Occipital lobe (tissue), 2 donors: ENCODE results near the gene OR5AN1. TPM values are rescaled to one million over a fixed set of nuclear protein-coding genes. Genes with fewer than 3 reads are reported as not detected.
"Not testable (repeated sequence)": the region's sequence is repeated elsewhere in the genome, so short reads cannot be mapped to it uniquely, and the experiment has no call there.

ENCODE experiments used
- DNase-seq: peaks from one replicate; lab custom pipeline; 2025; lab: John Stamatoyannopoulos, UW
- total RNA-seq: library from RNA; depleted of rRNA; stranded (reverse); fragments of >200 nt; gene quantifications from one replicate; pipeline ENCODE4 v1.2.3, GENCODE V29; 2014

OR5AN1 gene
- not detected for total RNA-seq

- DNase-seq: no peak
These were observed at the start of gene OR5AN1 for GRCh38 chr11:59358595-59358994. OR5AN1 (plus strand) TSS chr11:59358895; CDS start chr11:59364459, 5,564 bp downstream.

GRCh38 chr11:59335001-59335400, 23.7 kb upstream of the OR5AN1 start:
- DNase-seq: no peak

GRCh38 chr11:59336176-59336575, 22.5 kb upstream of the OR5AN1 start:
- DNase-seq: no peak

- no peak for DNase-seq
These were observed 21.8 kb upstream of the OR5AN1 start for GRCh38 chr11:59336931-59337330.

- not testable (repeated sequence) for DNase-seq
These were observed 9.0 kb upstream of the OR5AN1 start for GRCh38 chr11:59349657-59350056.

- no peak for DNase-seq
These were observed 3.5 kb upstream of the OR5AN1 start for GRCh38 chr11:59355226-59355625.

GRCh38 chr11:59356561-59356960, 2.1 kb upstream of the OR5AN1 start:
- no peak for DNase-seq

GRCh38 chr11:59358020-59358419, 675 bp upstream of the OR5AN1 start:
- DNase-seq: no peak

GRCh38 chr11:59365232-59366018, 6.7 kb downstream of the OR5AN1 start:
- DNase-seq: no peak

GRCh38 chr11:59368238-59369022, 9.7 kb downstream of the OR5AN1 start:
- DNase-seq: no peak

- not testable (repeated sequence) for DNase-seq
These were observed 13.6 kb downstream of the OR5AN1 start for GRCh38 chr11:59372324-59372723.

GRCh38 chr11:59380263-59381059, 21.8 kb downstream of the OR5AN1 start:
- DNase-seq: no peak

GRCh38 chr11:59394186-59394585, 35.5 kb downstream of the OR5AN1 start:
- no peak for DNase-seq

GRCh38 chr11:59400461-59401261, 42.0 kb downstream of the OR5AN1 start:
- DNase-seq: no peak

GRCh38 chr11:59401262-59401552, 42.5 kb downstream of the OR5AN1 start:
- no peak for DNase-seq

GRCh38 chr11:59403546-59403945, 44.9 kb downstream of the OR5AN1 start:
- no peak for DNase-seq

- DNase-seq: no peak
These were observed 55.0 kb downstream of the OR5AN1 start for GRCh38 chr11:59413646-59414045.

GRCh38 chr11:59415111-59415510, 56.4 kb downstream of the OR5AN1 start:
- no peak for DNase-seq

GRCh38 chr11:59416613-59417012, 57.9 kb downstream of the OR5AN1 start:
- DNase-seq: peak; percentile 8

- DNase-seq: no peak
These were observed 58.3 kb downstream of the OR5AN1 start for GRCh38 chr11:59417023-59417422.

GRCh38 chr11:59418156-59418555, 59.5 kb downstream of the OR5AN1 start:
- no peak for DNase-seq
